Activated CD4-positive, alpha-beta T cell treated with anti-CD3 and anti-CD28 coated beads for 24 hours (primary cell): Measurements from ENCODE around the gene SLC27A2.
A peak's percentile ranks its signal among the peaks of the same experiment; 100 is the strongest.
"Not testable (repeated sequence)": the region's sequence is repeated elsewhere in the genome, so short reads cannot be mapped to it uniquely, and the experiment has no call there.

ENCODE experiments used
- DNase-seq, 2 donors: peaks; one replicate each; pipeline ENCODE4 v3.0.0-alpha.2; 2020; ENCODE audit warnings: low read depth in 2 of 2

The SLC27A2 gene

GRCh38 chr15:50181969-50182218 is at the start of gene SLC27A2:
TSS of gene SLC27A2 (plus strand) at chr15:50182196. CDS start at chr15:50182428, 232 bp downstream.
- no peak for DNase-seq

- not testable (repeated sequence) for DNase-seq
Measured at GRCh38 chr15:50132251-50132984, 49.6 kb upstream of the SLC27A2 start.

- DNase-seq, result no peak
Measured at GRCh38 chr15:50134524-50135024, 47.4 kb upstream of the SLC27A2 start.

GRCh38 chr15:50135031-50135551 is 46.9 kb upstream of the SLC27A2 start:
- DNase-seq, result peak; percentile 25 to 49

- DNase-seq, result peak; percentile 15 to 17
Measured at GRCh38 chr15:50137330-50137761, 44.6 kb upstream of the SLC27A2 start.

- DNase-seq, result no peak
Measured at GRCh38 chr15:50137893-50138292, 44.1 kb upstream of the SLC27A2 start.

GRCh38 chr15:50138391-50138790 is 43.6 kb upstream of the SLC27A2 start:
- DNase-seq, result no peak

GRCh38 chr15:50140098-50140497 is 41.9 kb upstream of the SLC27A2 start:
- no peak for DNase-seq

- no peak for DNase-seq
Measured at GRCh38 chr15:50140983-50141382, 41.0 kb upstream of the SLC27A2 start.

- DNase-seq, result no peak
Measured at GRCh38 chr15:50141856-50142255, 40.1 kb upstream of the SLC27A2 start.

- DNase-seq, result no peak
Measured at GRCh38 chr15:50143255-50143860, 38.6 kb upstream of the SLC27A2 start.

- DNase-seq, result no peak
Measured at GRCh38 chr15:50144341-50145120, 37.5 kb upstream of the SLC27A2 start.

- DNase-seq, result no peak
Measured at GRCh38 chr15:50145451-50145872, 36.5 kb upstream of the SLC27A2 start.

GRCh38 chr15:50146632-50147031 is 35.4 kb upstream of the SLC27A2 start:
- DNase-seq, result no peak

GRCh38 chr15:50148362-50148963 is 33.5 kb upstream of the SLC27A2 start:
- no peak for DNase-seq

- no peak for DNase-seq
Measured at GRCh38 chr15:50149090-50149489, 32.9 kb upstream of the SLC27A2 start.

GRCh38 chr15:50150349-50150748 is 31.6 kb upstream of the SLC27A2 start:
- no peak for DNase-seq

- no peak for DNase-seq
Measured at GRCh38 chr15:50150851-50151250, 31.1 kb upstream of the SLC27A2 start.

GRCh38 chr15:50151476-50151875 is 30.5 kb upstream of the SLC27A2 start:
- DNase-seq, result no peak

- DNase-seq, result not testable (repeated sequence)
Measured at GRCh38 chr15:50158236-50158635, 23.8 kb upstream of the SLC27A2 start.

GRCh38 chr15:50162969-50163718 is 18.9 kb upstream of the SLC27A2 start:
- DNase-seq, result no peak
